T-helper 1 cell treated with Interleukin-12 subunit alpha and Interleukin-12 subunit beta and Interleukin-4 antibody, amounts not matched to agents 30 μg/mL and 1 μg/mL, for 36 hours (primary cell): ENCODE results near the gene UNKL.

Source experiments
- H3K27ac Mint-ChIP-seq: one replicate; pipeline ENCODE4 v1.8.0; 2021; ENCODE audit warnings: mild to moderate bottlenecking, mixed read lengths
- H3K27me3 Mint-ChIP-seq: one replicate; pipeline ENCODE4 v1.8.0; 2021; ENCODE audit warnings: low read depth, mixed read lengths
- H3K36me3 Mint-ChIP-seq: one replicate; pipeline ENCODE4 v1.8.0; 2021; ENCODE audit warnings: low read depth, mixed read lengths
- H3K4me1 Mint-ChIP-seq: one replicate; pipeline ENCODE4 v1.8.0; 2021; ENCODE audit warnings: low read depth, mixed read lengths
- H3K4me3 Mint-ChIP-seq: one replicate; pipeline ENCODE4 v1.8.0; 2021; ENCODE audit warnings: mild to moderate bottlenecking, moderate library complexity, mixed read lengths
- H3K9me3 Mint-ChIP-seq: one replicate; pipeline ENCODE4 v1.8.0; 2021; ENCODE audit warnings: mixed read lengths

Gene UNKL

GRCh38 chr16:1414532-1415260, at the start of gene UNKL:
Gene UNKL (minus strand): TSS chr16:1414704. CDS start chr16:1414691, 13 bp downstream.
- Mint-ChIP-seq H3K27ac (peak within 1 kb of the TSS; percentile 83), H3K4me1 (peaks cover 4% of the 10 kb centered on the region), H3K4me3 (peak within 1 kb of the TSS; percentile 82), H3K27me3 (no peaks in the 10 kb centered on the region), H3K36me3 (peaks cover 3% of the 10 kb centered on the region), H3K9me3 (no peaks in the 10 kb centered on the region)

- Mint-ChIP-seq H3K27ac (no peak overlapping the region), H3K27me3 (no peaks in the 10 kb centered on the region), H3K4me1 (no peaks in the 10 kb centered on the region), H3K9me3 (no peaks in the 10 kb centered on the region), H3K4me3 (no peak overlapping the region), H3K36me3 (no peaks in the 10 kb centered on the region)
These were observed 46.6 kb upstream of the UNKL start for GRCh38 chr16:1461146-1461545.

DNA sequence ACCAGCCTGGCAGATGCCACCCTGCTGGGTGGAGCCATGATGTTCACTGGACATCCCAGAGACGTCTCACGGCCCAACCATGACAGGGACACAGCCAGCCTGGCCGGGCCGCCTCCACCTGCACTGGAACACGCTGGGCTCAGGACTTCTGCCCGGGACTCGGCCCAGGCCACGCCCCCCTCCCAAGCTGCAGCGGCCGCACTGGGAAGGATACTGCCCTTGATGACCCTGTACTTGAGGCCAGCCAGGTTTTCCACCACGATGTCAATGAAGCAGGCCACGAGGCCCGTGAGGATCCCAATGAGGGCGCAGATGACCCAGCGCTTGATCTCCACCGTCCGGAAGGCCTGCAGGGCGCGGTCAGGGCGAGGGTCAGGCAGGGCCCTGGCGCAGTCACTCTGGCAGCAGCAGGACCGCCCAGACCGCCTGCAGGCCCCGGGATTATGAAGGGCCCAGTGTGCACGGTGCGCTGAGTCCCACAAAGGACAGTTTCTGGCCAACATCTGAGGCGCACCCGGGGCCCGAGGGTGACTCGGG, 46.2 kb upstream of the UNKL start:
- H3K36me3 Mint-ChIP-seq, result no peaks in the 10 kb centered on the region
- no peak overlapping the region for H3K27ac Mint-ChIP-seq
- no peaks in the 10 kb centered on the region for H3K9me3 Mint-ChIP-seq
- H3K4me3 Mint-ChIP-seq, result no peak overlapping the region
- H3K27me3 Mint-ChIP-seq, result no peaks in the 10 kb centered on the region
- no peaks in the 10 kb centered on the region for H3K4me1 Mint-ChIP-seq

DNA sequence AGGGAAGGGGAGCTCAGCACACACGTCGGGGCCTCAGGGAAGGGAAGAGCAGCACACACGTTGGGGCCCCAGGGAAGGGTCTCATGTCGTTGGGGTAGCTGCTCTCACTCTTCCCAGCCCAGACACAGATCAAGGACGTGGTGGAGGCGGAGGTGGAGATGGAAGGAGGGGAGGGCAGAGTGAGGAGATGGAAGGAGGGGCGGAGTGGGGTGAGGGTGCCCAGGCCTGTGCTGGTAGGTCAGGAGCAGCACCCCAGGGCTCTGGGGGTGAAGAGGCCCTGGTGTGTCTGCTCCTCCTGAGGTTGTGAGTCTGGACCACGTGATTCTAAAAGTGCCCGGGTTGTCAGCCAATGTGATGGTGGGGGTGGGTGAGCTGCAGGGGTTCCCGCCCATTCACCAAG, 45.5 kb upstream of the UNKL start:
- no peak overlapping the region for H3K4me3 Mint-ChIP-seq
- no peaks in the 10 kb centered on the region for H3K27me3 Mint-ChIP-seq
- no peaks in the 10 kb centered on the region for H3K36me3 Mint-ChIP-seq
- H3K27ac Mint-ChIP-seq, result no peak overlapping the region
- no peaks in the 10 kb centered on the region for H3K4me1 Mint-ChIP-seq
- no peaks in the 10 kb centered on the region for H3K9me3 Mint-ChIP-seq

DNA sequence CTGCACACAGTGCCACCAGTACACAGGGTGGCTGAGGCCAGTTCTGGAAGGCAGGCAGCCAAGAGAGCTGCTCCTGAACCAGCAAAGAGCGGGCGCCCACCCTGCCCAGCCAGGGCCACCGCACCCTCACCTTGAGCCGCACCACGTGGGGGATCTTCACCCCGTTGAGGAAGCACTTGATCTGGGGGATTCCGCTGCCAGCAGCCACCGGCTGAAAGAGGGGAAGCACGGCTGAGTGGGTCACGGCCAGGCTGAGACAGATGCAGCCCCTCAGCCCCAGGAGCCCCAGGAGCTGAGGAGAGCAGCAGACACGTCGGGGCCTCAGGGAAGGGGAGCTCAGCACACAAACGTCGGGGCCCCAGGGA, 44.5 kb upstream of the UNKL start:
- no peak overlapping the region for H3K27ac Mint-ChIP-seq
- no peaks in the 10 kb centered on the region for H3K36me3 Mint-ChIP-seq
- H3K9me3 Mint-ChIP-seq, result no peaks in the 10 kb centered on the region
- H3K4me3 Mint-ChIP-seq, result no peak overlapping the region
- H3K4me1 Mint-ChIP-seq, result no peaks in the 10 kb centered on the region
- H3K27me3 Mint-ChIP-seq, result no peaks in the 10 kb centered on the region

DNA sequence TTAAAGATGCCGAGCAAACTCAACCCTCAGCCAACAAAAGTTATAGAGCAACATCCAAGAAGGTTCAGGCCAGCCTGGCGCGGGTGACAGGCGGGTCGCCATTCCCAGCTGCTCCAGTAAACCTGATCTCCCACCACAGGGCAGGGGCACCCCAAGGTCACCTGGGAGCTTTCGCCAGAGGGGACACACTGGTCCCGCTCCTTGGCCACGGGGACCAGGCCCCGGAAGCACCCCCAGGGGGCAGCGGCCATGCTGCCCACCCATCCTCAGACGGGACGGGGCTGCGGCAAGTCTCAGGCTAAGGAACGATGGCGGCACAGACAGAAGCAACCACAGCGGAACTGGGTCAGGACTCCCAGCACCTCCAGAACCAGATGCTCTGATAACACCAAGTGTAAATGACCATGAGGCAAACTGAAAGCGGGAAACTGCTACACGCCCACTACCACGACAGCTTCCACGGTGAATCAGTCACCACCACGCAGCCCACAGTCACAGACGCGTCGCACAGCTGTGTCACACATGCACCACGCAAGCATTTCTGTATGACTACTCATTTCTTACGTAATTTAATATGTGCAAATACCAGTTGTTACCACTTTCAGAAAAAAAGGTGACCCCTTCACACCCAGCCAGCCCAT, 44.0 kb upstream of the UNKL start:
- Mint-ChIP-seq H3K4me1 (no peaks in the 10 kb centered on the region), H3K27me3 (no peaks in the 10 kb centered on the region), H3K9me3 (no peaks in the 10 kb centered on the region), H3K27ac (no peak overlapping the region), H3K4me3 (no peak overlapping the region), H3K36me3 (no peaks in the 10 kb centered on the region)

- H3K36me3 Mint-ChIP-seq, result no peaks in the 10 kb centered on the region
- no peaks in the 10 kb centered on the region for H3K9me3 Mint-ChIP-seq
- no peaks in the 10 kb centered on the region for H3K27me3 Mint-ChIP-seq
- no peak overlapping the region for H3K4me3 Mint-ChIP-seq
- H3K27ac Mint-ChIP-seq, result no peak overlapping the region
- no peaks in the 10 kb centered on the region for H3K4me1 Mint-ChIP-seq
These were observed 43.2 kb upstream of the UNKL start for GRCh38 chr16:1457489-1458245.

GRCh38 chr16:1456951-1457350, 42.4 kb upstream of the UNKL start:
- H3K27ac Mint-ChIP-seq, result no peak overlapping the region
- H3K36me3 Mint-ChIP-seq, result no peaks in the 10 kb centered on the region
- H3K9me3 Mint-ChIP-seq, result no peaks in the 10 kb centered on the region
- H3K27me3 Mint-ChIP-seq, result no peaks in the 10 kb centered on the region
- no peak overlapping the region for H3K4me3 Mint-ChIP-seq
- no peaks in the 10 kb centered on the region for H3K4me1 Mint-ChIP-seq

- Mint-ChIP-seq H3K27ac (no peak overlapping the region), H3K27me3 (no peaks in the 10 kb centered on the region), H3K4me1 (no peaks in the 10 kb centered on the region), H3K9me3 (no peaks in the 10 kb centered on the region), H3K4me3 (no peak overlapping the region), H3K36me3 (no peaks in the 10 kb centered on the region)
These were observed 41.0 kb upstream of the UNKL start for GRCh38 chr16:1455190-1456171.

DNA sequence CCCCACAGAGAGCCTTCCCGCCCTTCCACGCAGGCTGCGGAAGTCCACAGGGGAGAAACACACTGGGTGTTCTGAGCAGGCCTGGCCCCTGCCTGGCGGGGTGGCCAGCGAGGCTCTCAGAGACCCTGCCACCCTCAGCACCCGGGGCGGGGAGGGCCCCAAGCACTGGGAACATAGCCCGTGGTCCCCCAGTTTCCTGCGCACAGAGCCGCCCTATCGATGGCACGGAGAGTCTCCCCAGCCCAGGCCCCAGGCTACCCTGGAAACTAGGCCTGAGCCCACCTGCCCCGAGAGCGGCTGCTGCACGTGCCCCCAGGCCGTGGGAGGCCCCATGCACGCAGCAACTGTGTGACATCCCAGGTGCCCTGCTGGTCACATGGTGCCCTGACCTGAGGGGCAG, 40.1 kb upstream of the UNKL start:
- Mint-ChIP-seq H3K36me3 (no peaks in the 10 kb centered on the region), H3K4me3 (no peak overlapping the region), H3K27me3 (no peaks in the 10 kb centered on the region), H3K27ac (no peak overlapping the region), H3K4me1 (no peaks in the 10 kb centered on the region), H3K9me3 (no peaks in the 10 kb centered on the region)

GRCh38 chr16:1453316-1453715, 38.8 kb upstream of the UNKL start:
- no peak overlapping the region for H3K27ac Mint-ChIP-seq
- H3K4me1 Mint-ChIP-seq, result no peaks in the 10 kb centered on the region
- no peaks in the 10 kb centered on the region for H3K36me3 Mint-ChIP-seq
- H3K9me3 Mint-ChIP-seq, result no peaks in the 10 kb centered on the region
- H3K27me3 Mint-ChIP-seq, result no peaks in the 10 kb centered on the region
- H3K4me3 Mint-ChIP-seq, result no peak overlapping the region

DNA sequence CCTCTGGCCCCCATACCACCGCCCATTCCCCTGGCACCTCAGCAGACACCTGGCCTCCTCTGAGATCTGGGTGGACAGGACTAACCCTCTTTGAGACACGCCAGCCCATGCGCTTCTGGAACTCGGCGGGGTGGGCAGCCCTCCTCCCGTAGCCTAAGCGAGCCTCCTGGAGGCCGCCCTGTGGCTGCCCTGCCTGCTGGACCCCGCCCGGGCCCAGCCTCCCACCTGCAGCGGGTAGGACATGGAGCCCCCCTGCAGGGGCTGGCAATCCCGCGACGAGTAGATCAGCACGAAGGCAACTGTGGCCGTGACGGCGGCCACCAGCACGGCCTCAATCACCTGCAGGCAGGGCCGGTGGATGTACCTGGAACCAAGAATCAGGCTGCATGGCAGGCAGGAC, 38.0 kb upstream of the UNKL start:
- Mint-ChIP-seq H3K4me3 (no peak overlapping the region), H3K4me1 (no peaks in the 10 kb centered on the region), H3K27ac (no peak overlapping the region), H3K9me3 (no peaks in the 10 kb centered on the region), H3K36me3 (no peaks in the 10 kb centered on the region), H3K27me3 (no peaks in the 10 kb centered on the region)

DNA sequence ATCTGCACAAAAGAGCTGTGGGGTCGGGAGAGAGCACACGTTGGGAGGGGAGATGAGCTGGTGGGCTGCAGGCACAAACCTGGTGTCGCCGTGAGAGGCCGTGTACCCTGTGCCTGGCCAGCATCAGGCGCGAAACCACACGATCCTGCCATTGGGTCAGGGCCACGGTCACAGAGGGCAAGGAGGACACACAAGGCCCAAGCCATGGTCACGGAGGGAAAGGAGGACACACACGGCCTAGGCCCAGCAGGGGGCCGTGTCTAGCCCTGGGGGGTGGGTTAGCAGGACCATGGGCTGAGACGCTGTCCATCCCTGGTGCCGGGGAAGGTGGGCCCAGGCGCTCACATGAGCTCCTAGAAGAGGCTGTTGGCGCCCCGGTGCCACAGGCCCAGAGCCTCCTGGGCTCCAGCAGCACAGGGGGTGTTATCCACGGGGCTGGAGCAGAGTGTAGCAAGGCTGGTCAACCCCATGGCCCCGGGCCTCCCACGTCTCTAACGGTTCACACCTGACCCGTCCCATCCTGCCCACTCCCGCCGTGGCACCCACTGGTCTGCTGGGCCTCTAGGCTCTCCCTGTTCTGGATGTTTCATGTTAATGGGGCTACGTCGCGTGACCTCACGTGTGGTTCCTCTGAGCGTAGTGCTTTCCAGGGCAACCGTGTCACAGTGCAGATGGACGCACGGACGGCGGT, 37.3 kb upstream of the UNKL start:
- Mint-ChIP-seq H3K9me3 (no peaks in the 10 kb centered on the region), H3K4me1 (no peaks in the 10 kb centered on the region), H3K27me3 (no peaks in the 10 kb centered on the region), H3K36me3 (no peaks in the 10 kb centered on the region), H3K4me3 (no peak overlapping the region), H3K27ac (no peak overlapping the region)
